Astrocyte of the hippocampus (primary cell): ENCODE results near the gene SULT2B1.
"Not testable (repeated sequence)": the region's sequence is repeated elsewhere in the genome, so short reads cannot be mapped to it uniquely, and the experiment has no call there.

ENCODE experiments used
- DNase-seq: peaks from one replicate; pipeline ENCODE4 v3.0.0; 2011; ENCODE audit warnings: low read depth, low spot score

The SULT2B1 gene

DNA sequence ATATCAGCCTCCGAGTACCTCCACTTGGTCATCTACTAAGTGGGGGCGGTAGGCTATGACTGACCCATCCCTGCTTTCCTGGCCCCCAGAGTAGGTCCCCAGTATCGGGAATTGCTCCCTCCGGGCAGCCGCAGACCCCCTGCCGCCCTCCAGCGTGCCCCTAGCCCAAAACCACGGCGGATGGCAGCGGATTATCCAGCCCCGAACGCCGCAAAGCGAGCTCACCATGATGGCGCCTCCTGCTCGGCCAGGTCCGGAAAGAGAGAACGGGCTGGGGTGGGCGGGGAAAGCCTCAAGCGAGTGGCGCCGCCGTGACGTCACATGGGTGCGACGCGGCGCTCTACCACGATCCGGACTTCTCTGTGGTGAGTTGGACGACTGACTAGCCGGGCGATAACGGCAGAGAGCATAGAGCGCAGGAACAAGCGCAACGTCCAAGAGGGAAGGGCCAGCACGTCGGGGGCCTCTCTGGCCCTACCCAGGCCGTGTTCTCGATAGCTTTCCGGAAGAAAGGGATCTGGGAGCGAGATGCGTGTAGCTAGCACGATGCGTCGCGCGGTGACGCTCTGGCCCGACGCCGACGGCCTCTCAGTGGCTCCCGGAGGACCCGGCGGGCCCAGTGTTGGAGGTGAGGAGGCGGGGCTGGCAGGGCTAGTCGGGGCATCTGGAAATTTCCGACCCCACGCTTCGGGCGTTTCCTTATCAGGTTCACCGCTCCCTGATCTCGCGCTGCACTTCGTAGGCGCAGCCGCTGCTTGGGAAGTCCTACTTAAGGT, 67.1 kb downstream of the SULT2B1 start, which contains the start of the genes RPL18 and SPHK2:
Gene RPL18, minus strand, starts transcription at position 263 of the 776 bp plus-strand sequence. Its CDS starts 35 bp downstream, at position 228.
Gene SPHK2, plus strand, starts transcription at position 591 of the 776 bp plus-strand sequence. CDS start 1,009 bp downstream, outside the sequence.
- DNase-seq: peak; percentile 100

GRCh38 chr19:48619692-48620585, 68.0 kb downstream of the SULT2B1 start:
- no peak for DNase-seq

- no peak for DNase-seq
Measured at GRCh38 chr19:48623556-48624066, 71.6 kb downstream of the SULT2B1 start.

DNA sequence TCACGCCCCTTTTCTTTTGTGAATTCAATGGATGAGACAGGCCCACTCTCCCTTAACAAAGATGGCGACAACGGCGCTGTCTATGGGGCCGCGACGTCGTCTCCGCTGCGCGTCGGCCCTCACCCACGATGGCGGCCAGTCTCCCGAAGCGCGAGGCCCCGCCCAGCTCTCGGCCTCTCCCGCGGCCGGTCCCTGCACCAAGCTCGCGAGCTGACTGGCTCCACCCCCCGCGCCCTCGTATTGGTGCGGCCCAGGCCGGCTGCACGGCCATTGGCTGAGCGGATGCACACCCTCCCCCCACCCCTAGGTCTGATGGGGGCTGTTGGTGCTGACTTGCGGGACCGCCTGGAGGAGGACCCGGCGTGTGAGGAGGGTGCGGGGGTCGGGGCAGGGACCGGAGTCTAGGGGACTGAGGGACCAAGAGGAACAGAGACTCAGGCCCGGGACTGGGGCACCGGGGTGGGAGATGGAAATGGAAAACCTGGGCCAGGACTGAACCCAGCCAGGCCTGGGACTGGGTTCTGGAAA, 72.2 kb downstream of the SULT2B1 start:
- peak; percentile 100 for DNase-seq

DNA sequence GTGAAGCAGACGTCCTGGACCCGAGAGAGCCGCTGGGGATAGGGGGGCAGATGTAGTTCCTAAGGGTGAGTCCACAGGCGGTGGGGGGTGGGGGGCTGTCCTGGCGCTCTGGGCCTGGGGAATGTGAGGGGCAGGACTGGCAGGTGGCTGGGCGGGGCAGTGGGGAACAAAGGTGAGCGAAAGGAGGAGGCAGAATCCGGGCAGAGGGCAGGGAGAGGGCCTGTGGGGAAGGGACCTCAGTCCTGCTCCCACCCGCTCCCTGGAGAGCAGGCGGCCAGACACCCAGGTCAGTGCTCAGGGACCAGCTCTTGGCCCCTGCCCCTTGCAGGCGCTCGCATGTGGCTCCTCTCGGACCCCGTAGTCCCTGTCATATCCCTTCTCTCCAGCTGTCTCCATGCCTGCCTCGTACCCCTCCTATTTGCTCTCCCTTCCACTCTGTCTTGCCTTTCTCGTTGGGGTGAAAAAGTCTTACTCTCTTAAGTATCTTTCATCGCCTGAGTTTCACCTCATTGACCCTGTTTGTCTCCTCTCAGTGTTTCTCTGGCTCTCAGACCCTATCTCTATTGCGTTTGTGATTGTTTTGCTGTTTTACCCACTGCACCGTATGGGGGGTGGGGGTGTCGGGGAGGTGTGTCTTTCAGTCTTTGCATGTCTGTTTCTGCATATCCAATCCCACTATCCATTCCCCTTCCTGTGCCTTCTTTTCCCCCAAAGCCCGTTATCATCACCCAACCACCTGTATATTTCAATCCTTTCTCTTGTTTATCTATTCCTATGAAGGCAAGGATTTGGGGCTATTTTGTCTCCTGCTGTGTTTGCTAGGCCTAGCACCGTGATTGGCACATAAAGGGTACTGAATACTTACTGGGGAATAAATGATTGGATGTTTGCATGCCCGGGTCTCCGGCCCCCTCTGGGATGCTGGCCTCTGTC, 73.1 kb downstream of the SULT2B1 start:
- DNase-seq: no peak

GRCh38 chr19:48625891-48626327, 73.9 kb downstream of the SULT2B1 start:
- no peak for DNase-seq

GRCh38 chr19:48627201-48627864, 75.4 kb downstream of the SULT2B1 start:
- no peak for DNase-seq

GRCh38 chr19:48627865-48628314, 75.9 kb downstream of the SULT2B1 start:
- DNase-seq: no peak

DNA sequence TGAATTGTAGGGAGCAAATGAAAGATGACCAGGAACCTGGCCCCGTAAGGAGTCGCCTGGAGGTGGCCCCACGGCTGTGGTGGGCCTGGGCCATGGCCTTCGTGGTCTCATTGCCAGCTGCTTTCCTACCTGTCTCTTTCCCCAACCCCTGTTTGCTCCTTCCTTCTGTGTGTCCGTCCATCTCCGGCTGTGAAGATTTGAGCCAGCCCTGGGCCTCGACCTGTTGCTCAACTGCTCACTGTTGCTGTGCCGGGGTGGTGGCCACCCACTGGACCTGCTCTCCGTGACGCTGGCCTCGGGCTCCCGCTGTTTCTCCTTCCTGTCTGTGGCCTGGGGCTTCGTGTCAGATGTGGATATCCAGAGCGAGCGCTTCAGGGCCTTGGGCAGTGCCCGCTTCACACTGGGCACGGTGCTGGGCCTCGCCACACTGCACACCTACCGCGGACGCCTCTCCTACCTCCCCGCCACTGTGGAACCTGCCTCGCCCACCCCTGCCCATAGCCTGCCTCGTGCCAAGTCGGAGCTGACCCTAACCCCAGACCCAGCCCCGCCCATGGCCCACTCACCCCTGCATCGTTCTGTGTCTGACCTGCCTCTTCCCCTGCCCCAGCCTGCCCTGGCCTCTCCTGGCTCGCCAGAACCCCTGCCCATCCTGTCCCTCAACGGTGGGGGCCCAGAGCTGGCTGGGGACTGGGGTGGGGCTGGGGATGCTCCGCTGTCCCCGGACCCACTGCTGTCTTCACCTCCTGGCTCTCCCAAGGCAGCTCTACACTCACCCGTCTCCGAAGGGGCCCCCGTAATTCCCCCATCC, 76.7 kb downstream of the SULT2B1 start:
- no peak for DNase-seq

DNA sequence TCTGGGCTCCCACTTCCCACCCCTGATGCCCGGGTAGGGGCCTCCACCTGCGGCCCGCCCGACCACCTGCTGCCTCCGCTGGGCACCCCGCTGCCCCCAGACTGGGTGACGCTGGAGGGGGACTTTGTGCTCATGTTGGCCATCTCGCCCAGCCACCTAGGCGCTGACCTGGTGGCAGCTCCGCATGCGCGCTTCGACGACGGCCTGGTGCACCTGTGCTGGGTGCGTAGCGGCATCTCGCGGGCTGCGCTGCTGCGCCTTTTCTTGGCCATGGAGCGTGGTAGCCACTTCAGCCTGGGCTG, 77.3 kb downstream of the SULT2B1 start:
- no peak for DNase-seq

DNA sequence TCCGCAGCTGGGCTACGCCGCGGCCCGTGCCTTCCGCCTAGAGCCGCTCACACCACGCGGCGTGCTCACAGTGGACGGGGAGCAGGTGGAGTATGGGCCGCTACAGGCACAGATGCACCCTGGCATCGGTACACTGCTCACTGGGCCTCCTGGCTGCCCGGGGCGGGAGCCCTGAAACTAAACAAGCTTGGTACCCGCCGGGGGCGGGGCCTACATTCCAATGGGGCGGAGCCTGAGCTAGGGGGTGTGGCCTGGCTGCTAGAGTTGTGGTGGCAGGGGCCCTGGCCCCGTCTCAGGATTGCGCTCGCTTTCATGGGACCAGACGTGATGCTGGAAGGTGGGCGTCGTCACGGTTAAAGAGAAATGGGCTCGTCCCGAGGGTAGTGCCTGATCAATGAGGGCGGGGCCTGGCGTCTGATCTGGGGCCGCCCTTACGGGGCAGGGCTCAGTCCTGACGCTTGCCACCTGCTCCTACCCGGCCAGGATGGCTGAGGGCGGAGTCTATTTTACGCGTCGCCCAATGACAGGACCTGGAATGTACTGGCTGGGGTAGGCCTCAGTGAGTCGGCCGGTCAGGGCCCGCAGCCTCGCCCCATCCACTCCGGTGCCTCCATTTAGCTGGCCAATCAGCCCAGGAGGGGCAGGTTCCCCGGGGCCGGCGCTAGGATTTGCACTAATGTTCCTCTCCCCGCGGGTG, 77.8 kb downstream of the SULT2B1 start:
- DNase-seq: peak; percentile 71

DNA sequence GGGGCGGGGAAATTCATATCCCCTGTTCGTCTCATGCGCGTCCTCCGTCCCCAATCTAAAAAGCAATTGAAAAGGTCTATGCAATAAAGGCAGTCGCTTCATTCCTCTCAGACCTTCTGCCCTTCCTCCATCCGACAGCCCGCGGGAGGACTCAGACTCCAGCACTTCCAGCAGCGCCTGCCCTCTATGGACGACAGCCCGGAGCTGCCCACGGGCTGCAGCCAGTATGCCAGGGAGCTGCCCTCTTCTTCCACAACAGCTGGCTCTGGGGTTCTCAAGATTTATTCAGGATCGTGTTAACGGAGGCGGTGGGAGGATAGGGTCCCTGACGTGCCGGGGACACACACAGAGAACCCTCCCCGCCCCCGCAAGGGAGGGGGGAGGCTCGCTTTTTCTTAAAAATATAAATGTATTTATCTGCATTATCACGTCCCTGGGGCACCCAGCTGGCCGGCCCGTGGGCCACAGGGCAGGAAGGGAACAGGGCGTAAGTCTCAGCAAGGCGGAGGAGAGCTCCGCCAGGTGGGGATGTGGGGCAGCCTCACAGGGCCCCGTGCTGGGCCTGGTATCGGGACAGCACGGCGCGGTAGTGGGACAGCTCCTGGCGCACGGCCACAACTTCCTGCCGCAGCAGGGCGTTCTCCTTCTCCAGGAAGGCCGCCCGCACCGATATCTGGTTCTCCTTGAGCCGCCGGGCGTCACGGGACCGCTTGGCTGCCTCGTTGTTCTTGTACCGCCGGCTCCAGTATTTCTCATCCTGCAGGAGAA, 78.5 kb downstream of the SULT2B1 start:
- peak; percentile 72 for DNase-seq

- DNase-seq: no peak
Measured at GRCh38 chr19:48631225-48631624, 79.3 kb downstream of the SULT2B1 start.

GRCh38 chr19:48632286-48632685, 80.3 kb downstream of the SULT2B1 start:
- not testable (repeated sequence) for DNase-seq

DNA sequence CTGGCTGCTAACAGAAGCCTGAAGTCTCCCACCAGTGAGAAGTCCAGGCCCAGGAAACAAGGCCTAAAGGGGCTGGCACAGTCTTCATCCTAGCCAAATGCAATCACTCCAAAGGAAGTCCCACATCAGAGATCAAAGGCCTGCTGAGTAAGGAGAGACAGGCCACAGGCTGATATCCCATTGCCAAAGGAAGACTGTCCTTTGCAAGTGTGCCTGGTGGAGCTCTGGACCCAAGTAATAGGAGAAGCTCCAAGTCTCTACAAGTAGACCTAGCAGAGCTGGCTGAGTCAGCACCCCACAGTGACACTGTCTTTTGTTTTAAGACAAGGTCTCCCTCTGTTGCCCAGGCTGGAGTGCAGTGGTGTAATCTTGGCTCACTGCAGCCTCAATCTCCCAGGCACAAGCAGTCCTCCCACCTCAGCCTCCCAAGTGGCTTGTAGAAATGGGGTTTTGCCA, 80.7 kb downstream of the SULT2B1 start:
- no peak for DNase-seq

GRCh38 chr19:48633148-48634035, 81.4 kb downstream of the SULT2B1 start:
- no peak for DNase-seq

DNA sequence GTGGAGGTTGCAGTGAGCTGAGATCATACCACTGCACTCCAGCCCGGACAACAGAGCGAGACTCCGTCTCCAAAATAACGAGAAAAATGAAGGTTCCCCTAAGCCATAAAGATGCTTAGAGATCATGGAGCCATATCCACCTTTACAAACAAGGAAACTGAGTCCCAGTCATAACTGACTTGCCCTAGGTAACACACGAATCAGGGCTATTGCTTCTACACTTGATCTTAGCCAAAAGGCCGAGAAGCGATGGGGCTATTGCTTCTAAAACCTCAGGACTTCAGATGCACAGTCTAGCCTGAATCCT, 82.0 kb downstream of the SULT2B1 start:
- no peak for DNase-seq
